Lung (tissue), 12 donors: Measurements from ENCODE around the gene THADA. TPM values are rescaled to one million over a fixed set of nuclear protein-coding genes. Genes with fewer than 3 reads are reported as not detected.

Source experiments
- ATAC-seq: fragments of 200-7000 bp; cut with Tn5 transposase; one replicate; pipeline ENCODE4 v1.9.1; 2020; ENCODE audit warnings: moderate number of reproducible peaks; ENCODE audit not compliant: insufficient read depth, low FRiP score
- DNase-seq, 3 donors: peaks; one replicate each; pipeline ENCODE4 v3.0.0-alpha.2; 2013 to 2017
- H3K27ac ChIP-seq, 2 donors: one replicate each; pipeline ENCODE4 v1.5.1; 2013; ENCODE audit warnings: mild to moderate bottlenecking in 2 of 2, moderate library complexity in 2 of 2, control low read depth in 1 of 2, inconsistent platforms in 1 of 2, low read depth in 1 of 2, low read length in 1 of 2
- H3K27me3 ChIP-seq, 3 donors: one replicate each; pipeline ENCODE4 v1.5.1; 2013; ENCODE audit warnings: low read length in 2 of 3; ENCODE audit not compliant: control insufficient read depth in 3 of 3, insufficient read depth in 3 of 3
- H3K36me3 ChIP-seq, 4 donors: one replicate each; pipeline ENCODE4 v1.5.1; 2013; ENCODE audit warnings: low read length in 4 of 4, mild to moderate bottlenecking in 1 of 4, moderate library complexity in 1 of 4; ENCODE audit not compliant: control insufficient read depth in 4 of 4, insufficient read depth in 4 of 4
- H3K4me1 ChIP-seq, 5 donors: one replicate each; pipeline ENCODE4 v1.5.1; 2013; ENCODE audit warnings: low read length in 5 of 5, mild to moderate bottlenecking in 2 of 5, moderate library complexity in 1 of 5; ENCODE audit not compliant: control insufficient read depth in 5 of 5, insufficient read depth in 5 of 5
- H3K4me3 ChIP-seq: one replicate; pipeline ENCODE4 v1.5.1; 2013; ENCODE audit warnings: mild to moderate bottlenecking, control low read depth, moderate library complexity
- H3K9ac ChIP-seq, 2 donors: one replicate each; pipeline ENCODE4 v1.5.1; 2013; ENCODE audit warnings: low read length in 2 of 2, control low read depth in 1 of 2; ENCODE audit not compliant: insufficient read depth in 1 of 2
- H3K9me3 ChIP-seq, 4 donors: one replicate each; pipeline ENCODE4 v1.5.1; 2013; ENCODE audit warnings: low read length in 3 of 4, mild to moderate bottlenecking in 1 of 4, moderate library complexity in 1 of 4; ENCODE audit not compliant: control insufficient read depth in 4 of 4, insufficient read depth in 3 of 4
- CTCF ChIP-seq: IDR thresholded peaks from 2 replicates; pipeline ENCODE4 v1.5.1; 2012; ENCODE audit warnings: mild to moderate bottlenecking; ENCODE audit errors: control extremely low read depth, extremely low read depth
- WGBS, 2 donors: extraction: QIAGEN DNeasy Blood & Tissue Kit; methylation state at CpG; one replicate each; pipeline ENCODE4 v1.1.7; 2013; 5-methylcytosine and 5-hydroxymethylcytosine counted together
- polyA plus RNA-seq, 2 donors: library from polyadenylated mRNA; stranded (reverse); fragments of 200-250 nt; gene quantifications; one replicate each; pipeline ENCODE4 v1.2.1, GENCODE V29; 2013
- total RNA-seq, 2 donors: library from RNA; depleted of rRNA in 1 of 2; stranded (reverse); fragments of >200 nt in 1 of 2; gene quantifications; one replicate each; pipeline ENCODE4 v1.2.1, GENCODE V29; 2014 to 2021
- donor health status: control.
- donor health status: control.
- donor health status: Bipolar disorder and iron deficiency.
- donor health status: healthy.
- donor health status: DM: yes; HTN: yes; CAD: no.

The THADA gene
- total and polyA plus RNA-seq, 4 donors: 11.3 to 72.5 (median 25.2) TPM

- Histone ChIP-seq H3K36me3 (no peaks in the 10 kb centered on the region), H3K9ac (no peak overlapping the region), H3K27ac (no peak overlapping the region), H3K27me3 (no peaks in the 10 kb centered on the region), H3K9me3 (no peaks in the 10 kb centered on the region), H3K4me1 (peaks cover 0 to 9% (median 0%) of the 10 kb centered on the region in 5 donors), H3K4me3 (no peak overlapping the region)
- no peak for DNase-seq
- TF ChIP-seq CTCF: no peak
- WGBS, 2 donors: 91 to 93% methylated on average over 3 of the region's 3 CpGs
- ATAC-seq: no peak
Measured at GRCh38 chr2:43238813-43239212, 357.0 kb downstream of the THADA start.

GRCh38 chr2:43238176-43238575 lies 357.7 kb downstream of the THADA start:
- no peaks in the 10 kb centered on the region for H3K9me3 ChIP-seq
- peaks cover 0 to 9% (median 0%) of the 10 kb centered on the region in 5 donors for H3K4me1 ChIP-seq
- no peak for TF ChIP-seq CTCF
- DNase-seq (no peak), ATAC-seq (no peak)
- H3K36me3 ChIP-seq: no peaks in the 10 kb centered on the region
- no peak overlapping the region for H3K9ac ChIP-seq
- no peaks in the 10 kb centered on the region for H3K27me3 ChIP-seq
- H3K4me3 ChIP-seq: no peak overlapping the region
- no peak overlapping the region for H3K27ac ChIP-seq

GRCh38 chr2:43233218-43234212 lies 362.3 kb downstream of the THADA start:
- 40 to 71% methylated on average over 9 of the region's 9 CpGs for WGBS, 2 donors
- Histone ChIP-seq H3K4me1 (peaks cover 0 to 15% (median under 1%) of the 10 kb centered on the region in 5 donors), H3K4me3 (no peak overlapping the region), H3K36me3 (peaks cover 0 to 15% (median 4%) of the 10 kb centered on the region in 4 donors), H3K9ac (no peak overlapping the region), H3K27ac (no peak overlapping the region), H3K9me3 (no peaks in the 10 kb centered on the region), H3K27me3 (no peaks in the 10 kb centered on the region)
- no peak for DNase-seq
- no peak for ATAC-seq
- no peak for TF ChIP-seq CTCF
